Measurements from ENCODE around the gene NDUFAF7. TPM values are rescaled to one million over a fixed set of nuclear protein-coding genes. Genes with fewer than 3 reads are reported as not detected.
A peak's percentile ranks its signal among the peaks of the same experiment; 100 is the strongest.

NDUFAF7 gene
- total RNA-seq, 4 donors from 2014 or later, result 7.5 to 16.1 (median 12.7) TPM

DNA sequence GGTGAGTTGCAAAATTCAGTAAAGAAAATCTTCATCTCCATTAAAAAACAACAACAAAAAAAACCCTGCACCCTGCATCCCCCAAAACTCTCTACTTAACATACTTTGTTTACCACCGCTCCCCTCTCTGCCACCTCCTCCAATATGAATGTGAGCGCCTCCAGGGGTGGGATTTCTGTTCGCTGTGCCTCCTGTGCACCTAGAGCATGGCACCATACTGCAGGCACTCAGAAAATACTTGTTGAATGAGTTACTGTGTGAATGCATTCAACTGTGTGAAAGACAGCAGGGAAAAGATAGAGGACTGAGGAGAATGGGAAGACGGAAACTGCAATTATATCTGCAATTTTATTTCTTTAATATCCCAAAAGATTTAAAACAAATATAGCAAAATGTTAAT, 4.6 kb upstream of the NDUFAF7 start:
- DNase-seq (ENCODE audit: low spot score in 2 of 2), result no peak
- TF ChIP-seq POLR2A (IDR thresholded peaks at IDR 0.05), result no peak
- TF ChIP-seq, protein P1, sequence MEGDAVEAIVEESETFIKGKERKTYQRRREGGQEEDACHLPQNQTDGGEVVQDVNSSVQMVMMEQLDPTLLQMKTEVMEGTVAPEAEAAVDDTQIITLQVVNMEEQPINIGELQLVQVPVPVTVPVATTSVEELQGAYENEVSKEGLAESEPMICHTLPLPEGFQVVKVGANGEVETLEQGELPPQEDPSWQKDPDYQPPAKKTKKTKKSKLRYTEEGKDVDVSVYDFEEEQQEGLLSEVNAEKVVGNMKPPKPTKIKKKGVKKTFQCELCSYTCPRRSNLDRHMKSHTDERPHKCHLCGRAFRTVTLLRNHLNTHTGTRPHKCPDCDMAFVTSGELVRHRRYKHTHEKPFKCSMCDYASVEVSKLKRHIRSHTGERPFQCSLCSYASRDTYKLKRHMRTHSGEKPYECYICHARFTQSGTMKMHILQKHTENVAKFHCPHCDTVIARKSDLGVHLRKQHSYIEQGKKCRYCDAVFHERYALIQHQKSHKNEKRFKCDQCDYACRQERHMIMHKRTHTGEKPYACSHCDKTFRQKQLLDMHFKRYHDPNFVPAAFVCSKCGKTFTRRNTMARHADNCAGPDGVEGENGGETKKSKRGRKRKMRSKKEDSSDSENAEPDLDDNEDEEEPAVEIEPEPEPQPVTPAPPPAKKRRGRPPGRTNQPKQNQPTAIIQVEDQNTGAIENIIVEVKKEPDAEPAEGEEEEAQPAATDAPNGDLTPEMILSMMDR (IDR thresholded peaks at IDR 0.05), result no peak
- no peak overlapping the region for H3K4me3 ChIP-seq (ENCODE audit: low read depth, poor library complexity, severe bottlenecking)
- WGBS, 2 donors, result 94% methylated on average over 4 of the region's 4 CpGs
- intact Hi-C loops (cut with DNase I; ENCODE audit: low total_unique reads), result no loop called here

DNA sequence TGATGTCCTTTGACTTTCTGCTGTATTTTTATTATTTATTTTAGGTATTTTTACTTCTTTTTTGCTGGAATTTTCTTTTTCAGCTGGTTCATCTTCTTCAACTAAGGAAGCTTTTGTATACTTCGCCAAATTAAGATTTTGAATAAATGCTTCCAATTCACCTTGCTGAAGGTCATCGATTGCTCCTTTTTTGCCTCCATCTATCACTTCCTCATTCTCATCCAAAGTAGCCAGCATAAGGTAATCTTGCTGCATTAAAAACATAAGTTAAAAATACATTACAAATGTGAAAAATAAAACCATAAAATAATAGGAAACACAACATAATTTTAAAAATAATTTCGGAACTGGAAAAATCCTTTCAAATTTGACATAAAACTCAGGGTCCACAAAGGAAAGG, 2.7 kb upstream of the NDUFAF7 start:
- TF ChIP-seq, protein P1 (IDR thresholded peaks at IDR 0.05), result no peak
- TF ChIP-seq POLR2A (IDR thresholded peaks at IDR 0.05), result no peak
- intact Hi-C loops (cut with DNase I; ENCODE audit: low total_unique reads), result no loop called here
- DNase-seq (ENCODE audit: low spot score in 2 of 2), result no peak
- 95 to 97% methylated on average over 3 of the region's 3 CpGs for WGBS, 2 donors
- H3K4me3 ChIP-seq (ENCODE audit: low read depth, poor library complexity, severe bottlenecking), result no peak overlapping the region

- peak overlapping the region; percentile 61 for H3K4me3 ChIP-seq (ENCODE audit: low read depth, poor library complexity, severe bottlenecking)
- DNase-seq (ENCODE audit: low spot score in 2 of 2), result no peak
- intact Hi-C loops (cut with DNase I; ENCODE audit: low total_unique reads), result no loop called here
- 0 to 2% methylated on average over 8 of the region's 8 CpGs for WGBS, 2 donors
- no peak for TF ChIP-seq POLR2A (IDR thresholded peaks at IDR 0.05)
- TF ChIP-seq, protein P1 (IDR thresholded peaks at IDR 0.05), result no peak
Observed at GRCh38 chr2:37230581-37230980, 877 bp upstream of the NDUFAF7 start.

DNA sequence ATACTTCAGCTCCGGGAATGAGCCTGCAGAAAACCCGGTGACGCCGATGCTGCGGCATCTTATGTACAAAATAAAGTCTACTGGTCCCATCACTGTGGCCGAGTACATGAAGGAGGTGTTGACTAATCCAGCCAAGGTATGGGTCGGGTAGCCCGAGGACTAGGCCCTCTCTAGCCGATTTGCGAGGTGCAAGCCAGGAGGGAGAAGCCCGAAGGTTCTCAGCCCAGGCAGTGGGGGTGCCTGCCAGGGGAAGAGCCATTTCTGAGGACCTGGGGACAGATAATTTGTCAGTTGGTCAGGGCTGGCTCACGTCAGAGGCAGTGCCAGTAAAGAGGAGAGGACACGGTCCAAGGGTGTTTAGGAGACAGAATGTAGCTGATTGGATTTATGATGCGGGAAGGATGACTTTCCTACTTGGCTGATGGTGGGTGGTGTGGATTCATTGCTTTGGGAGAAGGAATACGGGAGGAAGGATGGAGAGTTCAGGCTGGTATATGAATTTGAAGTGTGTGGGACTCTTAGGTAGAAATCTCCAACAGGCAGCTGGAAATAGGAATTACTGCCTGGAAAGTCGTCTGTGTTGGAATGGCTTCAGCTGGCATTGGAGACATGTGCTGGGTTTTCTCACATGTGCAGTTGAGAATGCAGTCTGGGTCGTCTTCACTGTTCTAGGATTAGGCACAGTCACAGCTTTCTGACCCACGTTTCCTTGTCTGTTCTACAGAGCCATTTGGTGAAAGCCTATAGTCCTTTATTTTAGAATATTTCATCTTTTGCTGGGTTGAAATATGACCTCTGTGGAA, 874 bp downstream of the NDUFAF7 start:
- DNase-seq (ENCODE audit: low spot score in 2 of 2), result peak; percentile 16 to 86
- TF ChIP-seq, protein P1 (IDR thresholded peaks at IDR 0.05), result no peak
- no peak for TF ChIP-seq POLR2A (IDR thresholded peaks at IDR 0.05)
- H3K4me3 ChIP-seq (ENCODE audit: low read depth, poor library complexity, severe bottlenecking), result peak overlapping the region; percentile 61
- intact Hi-C loops (cut with DNase I; ENCODE audit: low total_unique reads), result no loop called here
- WGBS, 2 donors, result 10% methylated on average over 18 of the region's 18 CpGs

- no peak for DNase-seq (ENCODE audit: low spot score in 2 of 2)
- 87 to 90% methylated on average over 4 of the region's 4 CpGs for WGBS, 2 donors
- no peak overlapping the region for H3K4me3 ChIP-seq (ENCODE audit: low read depth, poor library complexity, severe bottlenecking)
- intact Hi-C loops (cut with DNase I; ENCODE audit: low total_unique reads), result no loop called here
- TF ChIP-seq, protein P1 (IDR thresholded peaks at IDR 0.05), result no peak
- TF ChIP-seq POLR2A (IDR thresholded peaks at IDR 0.05), result no peak
Observed at GRCh38 chr2:37243435-37243834, 12.0 kb downstream of the NDUFAF7 start.

DNA sequence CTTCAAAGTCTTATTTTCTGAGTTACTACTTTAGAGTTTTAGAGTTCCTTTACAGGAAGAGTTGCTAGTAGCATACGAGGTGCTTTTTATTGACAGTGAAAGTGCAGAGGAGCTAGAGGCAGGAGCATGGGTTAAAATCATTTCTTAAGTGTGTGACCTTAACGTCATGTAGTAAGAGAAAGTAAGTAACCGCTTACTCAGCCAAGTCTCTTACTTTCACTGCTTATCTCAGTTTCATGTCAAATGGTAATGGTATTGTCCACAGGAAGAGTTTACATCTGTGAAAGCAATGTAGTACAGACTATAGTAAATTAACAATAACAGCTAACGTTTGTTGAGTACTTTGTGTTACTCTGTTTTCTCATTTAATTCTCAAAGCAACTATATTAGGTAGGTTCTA, 12.6 kb downstream of the NDUFAF7 start:
- WGBS, 2 donors, result 75 to 83% methylated on average over 4 of the region's 4 CpGs
- H3K4me3 ChIP-seq (ENCODE audit: low read depth, poor library complexity, severe bottlenecking), result no peak overlapping the region
- no peak for DNase-seq (ENCODE audit: low spot score in 2 of 2)
- intact Hi-C loops (cut with DNase I; ENCODE audit: low total_unique reads), result no loop called here
- TF ChIP-seq, protein P1 (IDR thresholded peaks at IDR 0.05), result no peak
- TF ChIP-seq POLR2A (IDR thresholded peaks at IDR 0.05), result no peak
